Gastroesophageal sphincter (tissue), 3 donors: ENCODE data around the gene DOCK6.

Experiments used
- POLR2A ChIP-seq, 2 donors: fragments of 450-650 bp; IDR thresholded peaks; one replicate each; pipeline ENCODE4 v1.6.1; 2017; ENCODE audit warnings: antibody characterized with exemption in 2 of 2, mild to moderate bottlenecking in 2 of 2, moderate library complexity in 1 of 2
- POLR2AphosphoS5 ChIP-seq: sonication (generic); formaldehyde crosslinking; IDR thresholded peaks from one replicate; pipeline ENCODE4 v1.6.1; 2017; ENCODE audit warnings: antibody characterized with exemption
- TF ChIP-seq, protein P1 (sequence below), 4 experiments: fragments of 200-600 bp in 2 of 4; fragments of 450-650 bp in 2 of 4; sonication (generic) in 1 of 4; IDR thresholded peaks; one replicate each; pipeline ENCODE4 v1.5.1; 2017 to 2019; ENCODE audit warnings: antibody characterized with exemption in 4 of 4, mild to moderate bottlenecking in 2 of 4, moderate library complexity in 2 of 4

- TF ChIP-seq, protein P1, sequence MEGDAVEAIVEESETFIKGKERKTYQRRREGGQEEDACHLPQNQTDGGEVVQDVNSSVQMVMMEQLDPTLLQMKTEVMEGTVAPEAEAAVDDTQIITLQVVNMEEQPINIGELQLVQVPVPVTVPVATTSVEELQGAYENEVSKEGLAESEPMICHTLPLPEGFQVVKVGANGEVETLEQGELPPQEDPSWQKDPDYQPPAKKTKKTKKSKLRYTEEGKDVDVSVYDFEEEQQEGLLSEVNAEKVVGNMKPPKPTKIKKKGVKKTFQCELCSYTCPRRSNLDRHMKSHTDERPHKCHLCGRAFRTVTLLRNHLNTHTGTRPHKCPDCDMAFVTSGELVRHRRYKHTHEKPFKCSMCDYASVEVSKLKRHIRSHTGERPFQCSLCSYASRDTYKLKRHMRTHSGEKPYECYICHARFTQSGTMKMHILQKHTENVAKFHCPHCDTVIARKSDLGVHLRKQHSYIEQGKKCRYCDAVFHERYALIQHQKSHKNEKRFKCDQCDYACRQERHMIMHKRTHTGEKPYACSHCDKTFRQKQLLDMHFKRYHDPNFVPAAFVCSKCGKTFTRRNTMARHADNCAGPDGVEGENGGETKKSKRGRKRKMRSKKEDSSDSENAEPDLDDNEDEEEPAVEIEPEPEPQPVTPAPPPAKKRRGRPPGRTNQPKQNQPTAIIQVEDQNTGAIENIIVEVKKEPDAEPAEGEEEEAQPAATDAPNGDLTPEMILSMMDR (IDR thresholded peaks at IDR 0.05), result no peak
- TF ChIP-seq POLR2AphosphoS5, result no peak
- no peak for TF ChIP-seq POLR2A (IDR thresholded peaks at IDR 0.05)
Measured at GRCh38 chr19:11214387-11214786, 47.9 kb downstream of the DOCK6 start.
